T-cell (primary cell): ENCODE measurements around the gene CCSER1. TPM values are rescaled to one million over a fixed set of nuclear protein-coding genes. Genes with fewer than 3 reads are reported as not detected.

Experiments
- ATAC-seq, 4 experiments: fragments of 200-7000 bp in 3 of 4; fragments of 150-1000 bp in 1 of 4; cut with Tn5 transposase; replicated peaks in 1 of 4; 1 replicate in 3 of 4; 2 replicates in 1 of 4; pipeline ENCODE4 v1.10.0; 2021; ENCODE audit warnings: moderate library complexity in 3 of 4, mild to moderate bottlenecking in 2 of 4, moderate number of reproducible peaks in 1 of 4
- CTCF ChIA-PET, 2 donors: fragments of 300-600 bp; sonication (Branson Sonifier 250); formaldehyde crosslinking; loops; one replicate each; lab custom pipeline; 2022; ENCODE audit warnings: antibody characterized with exemption in 2 of 2; lab: Charles Lee
- POLR2A ChIA-PET, 2 donors: fragments of 300-600 bp; sonication (Branson Sonifier 250); formaldehyde crosslinking; loops; one replicate each; lab custom pipeline; 2022; ENCODE audit warnings: antibody characterized with exemption in 2 of 2; lab: Charles Lee
- DNase-seq, 35 experiments: peaks; one replicate each; pipeline versions ENCODE4 v3.0.0 to v3.0.0-alpha.2; 2013 to 2023
- H3K27ac ChIP-seq: one replicate; pipeline ENCODE4 v1.5.1; 2013; ENCODE audit warnings: low read length
- H3K27me3 ChIP-seq, 2 experiments: replicated peaks in 1 of 2; 1 replicate in 1 of 2; 2 replicates in 1 of 2; pipeline versions ENCODE4 v1.6.1 to v1.7.0; 2013; ENCODE audit warnings: low read length in 1 of 2, mixed read lengths in 1 of 2; ENCODE audit not compliant: control insufficient read depth in 2 of 2, insufficient read depth in 2 of 2; ENCODE audit errors: extremely low read depth in 1 of 2
- H3K36me3 ChIP-seq, 2 donors: 1 replicate in 1 of 2; 2 replicates in 1 of 2; pipeline versions ENCODE4 v1.6.1 to v1.7.0; 2013; ENCODE audit warnings: low read length in 1 of 2; ENCODE audit not compliant: control insufficient read depth in 2 of 2, insufficient read depth in 1 of 2; ENCODE audit errors: extremely low read depth in 1 of 2
- H3K4me1 ChIP-seq, 2 experiments: 1 replicate in 1 of 2; 2 replicates in 1 of 2; pipeline versions ENCODE4 v1.6.1 to v1.7.0; 2013; ENCODE audit warnings: low read length in 2 of 2, mixed read lengths in 1 of 2; ENCODE audit not compliant: insufficient read depth in 2 of 2, control insufficient read depth in 1 of 2; ENCODE audit errors: extremely low read depth in 1 of 2
- H3K4me3 ChIP-seq, 2 donors: 1 replicate in 1 of 2; 2 replicates in 1 of 2; pipeline versions ENCODE4 v1.5.1 to v1.7.0; 2013; ENCODE audit warnings: mild to moderate bottlenecking in 2 of 2, low read length in 1 of 2, moderate library complexity in 1 of 2; ENCODE audit not compliant: control insufficient read depth in 1 of 2; ENCODE audit errors: extremely low read depth in 1 of 2
- H3K9me3 ChIP-seq: 2 replicates; pipeline ENCODE4 v1.7.0; 2013
- H3K27ac Mint-ChIP-seq, 2 donors: one replicate each; pipeline ENCODE4 v1.8.0; 2020 to 2021; ENCODE audit warnings: mild to moderate bottlenecking in 2 of 2, mixed read lengths in 2 of 2
- H3K27me3 Mint-ChIP-seq, 2 donors: one replicate each; pipeline ENCODE4 v1.8.0; 2021 to 2022; ENCODE audit warnings: mixed read lengths in 2 of 2
- H3K36me3 Mint-ChIP-seq: one replicate; pipeline ENCODE4 v1.8.0; 2021; ENCODE audit warnings: mixed read lengths
- H3K4me1 Mint-ChIP-seq, 3 donors: one replicate each; pipeline ENCODE4 v1.8.0; 2020 to 2022; ENCODE audit warnings: mixed read lengths in 3 of 3, mild to moderate bottlenecking in 1 of 3
- H3K4me3 Mint-ChIP-seq, 3 donors: one replicate each; pipeline ENCODE4 v1.8.0; 2020 to 2022; ENCODE audit warnings: mild to moderate bottlenecking in 3 of 3, mixed read lengths in 3 of 3, moderate library complexity in 3 of 3
- H3K9me3 Mint-ChIP-seq, 3 donors: one replicate each; pipeline ENCODE4 v1.8.0; 2020 to 2022; ENCODE audit warnings: mixed read lengths in 3 of 3
- WGBS: methylation state at CpG from one replicate; pipeline ENCODE4 v1.1.5; 2013; ENCODE audit warnings: missing lambda C conversion rate; ENCODE audit not compliant: insufficient coverage; 5-methylcytosine and 5-hydroxymethylcytosine counted together
- total RNA-seq, 35 experiments: library from RNA in 6 of 35; stranded (reverse) in 6 of 35; fragments of 120-200 nt in 1 of 35; gene quantifications; one replicate each; pipeline versions ENCODE4 v1.2.1 to v1.2.4 and lab custom pipeline; 2013 to 2026

CCSER1 gene
- total RNA-seq, 5 donors from 2014 or later (not counting 1 experiment from before 2014, with no cell fraction given): 0.35 to 1.4 (median 0.98) TPM

- WGBS: 40% methylated on average over 1 of the region's 1 CpG
Observed at GRCh38 chr4:90142081-90142480, 14.9 kb downstream of the CCSER1 start.

GRCh38 chr4:90145319-90145718, 18.1 kb downstream of the CCSER1 start:
- WGBS: no CpG with 5 or more reads among the region's 2 CpGs
- H3K27ac ChIP-seq: no peak overlapping the region
- ChIA-PET POLR2A (no interaction called here), CTCF (no interaction called here)
- H3K9me3 ChIP-seq: no peaks in the 10 kb centered on the region
- Mint-ChIP-seq H3K4me1 (no peaks in the 10 kb centered on the region), H3K27me3 (peaks cover 0 to 7% of the 10 kb centered on the region in 2 donors), H3K4me3 (no peak overlapping the region), H3K27ac (no peak overlapping the region), H3K9me3 (no peaks in the 10 kb centered on the region), H3K36me3 (no peaks in the 10 kb centered on the region)
- no peaks in the 10 kb centered on the region for H3K4me1 ChIP-seq
- no peak overlapping the region for H3K4me3 ChIP-seq
- H3K36me3 ChIP-seq: no peaks in the 10 kb centered on the region
- no peak for ATAC-seq
- H3K27me3 ChIP-seq: no peaks in the 10 kb centered on the region
- no peak for DNase-seq

More at GRCh38 chr4:90142081-90142480, 14.9 kb downstream of the CCSER1 start:
- DNase-seq: no peak
- H3K4me3 Mint-ChIP-seq: no peak overlapping the region
- no peak for ATAC-seq
- ChIA-PET POLR2A (no interaction called here), CTCF (no interaction called here)
- Histone ChIP-seq H3K36me3 (no peaks in the 10 kb centered on the region), H3K4me3 (no peak overlapping the region), H3K27me3 (no peaks in the 10 kb centered on the region), H3K9me3 (no peaks in the 10 kb centered on the region), H3K27ac (no peak overlapping the region), H3K4me1 (no peaks in the 10 kb centered on the region)
- no peaks in the 10 kb centered on the region for H3K9me3 Mint-ChIP-seq
- no peaks in the 10 kb centered on the region for H3K4me1 Mint-ChIP-seq
- no peak overlapping the region for H3K27ac Mint-ChIP-seq
- H3K27me3 Mint-ChIP-seq: peaks cover 0 to 7% of the 10 kb centered on the region in 2 donors
- no peaks in the 10 kb centered on the region for H3K36me3 Mint-ChIP-seq

GRCh38 chr4:90146306-90146705, 19.1 kb downstream of the CCSER1 start:
- Histone ChIP-seq H3K27me3 (no peaks in the 10 kb centered on the region), H3K36me3 (no peaks in the 10 kb centered on the region), H3K27ac (no peak overlapping the region), H3K9me3 (no peaks in the 10 kb centered on the region), H3K4me3 (no peak overlapping the region), H3K4me1 (no peaks in the 10 kb centered on the region)
- Mint-ChIP-seq H3K9me3 (no peaks in the 10 kb centered on the region), H3K4me1 (no peaks in the 10 kb centered on the region), H3K27me3 (peaks cover 0 to 7% of the 10 kb centered on the region in 2 donors), H3K27ac (no peak overlapping the region), H3K4me3 (no peak overlapping the region), H3K36me3 (no peaks in the 10 kb centered on the region)
- DNase-seq (no peak), ATAC-seq (no peak)
- ChIA-PET CTCF (no interaction called here), POLR2A (no interaction called here)
- no CpG with 5 or more reads among the region's 5 CpGs for WGBS

- ChIA-PET CTCF (no interaction called here), POLR2A (no interaction called here)
- Histone ChIP-seq H3K27ac (no peak overlapping the region), H3K36me3 (no peaks in the 10 kb centered on the region), H3K4me3 (no peak overlapping the region), H3K27me3 (no peaks in the 10 kb centered on the region), H3K9me3 (no peaks in the 10 kb centered on the region), H3K4me1 (no peaks in the 10 kb centered on the region)
- no peaks in the 10 kb centered on the region for H3K36me3 Mint-ChIP-seq
- H3K27ac Mint-ChIP-seq: no peak overlapping the region
- ATAC-seq: no peak
- peaks cover 0 to 5% (median 0%) of the 10 kb centered on the region in 3 donors for H3K9me3 Mint-ChIP-seq
- no peak overlapping the region for H3K4me3 Mint-ChIP-seq
- no CpG with 5 or more reads among the region's 2 CpGs for WGBS
- peaks cover 0 to 7% of the 10 kb centered on the region in 2 donors for H3K27me3 Mint-ChIP-seq
- DNase-seq: no peak
- no peaks in the 10 kb centered on the region for H3K4me1 Mint-ChIP-seq
Observed at GRCh38 chr4:90148574-90149148, 21.5 kb downstream of the CCSER1 start.

GRCh38 chr4:90152024-90152423, 24.8 kb downstream of the CCSER1 start:
- Mint-ChIP-seq H3K4me3 (no peak overlapping the region), H3K9me3 (peaks cover 0 to 5% (median 0%) of the 10 kb centered on the region in 3 donors), H3K27ac (no peak overlapping the region), H3K27me3 (no peaks in the 10 kb centered on the region), H3K36me3 (no peaks in the 10 kb centered on the region), H3K4me1 (no peaks in the 10 kb centered on the region)
- no peak overlapping the region for H3K4me3 ChIP-seq
- no peak overlapping the region for H3K27ac ChIP-seq
- POLR2A ChIA-PET: no interaction called here
- H3K9me3 ChIP-seq: no peaks in the 10 kb centered on the region
- no peaks in the 10 kb centered on the region for H3K4me1 ChIP-seq
- CTCF ChIA-PET: no interaction called here
- DNase-seq (no peak), ATAC-seq (no peak)
- no peaks in the 10 kb centered on the region for H3K36me3 ChIP-seq
- H3K27me3 ChIP-seq: no peaks in the 10 kb centered on the region

GRCh38 chr4:90159193-90159592, 32.0 kb downstream of the CCSER1 start:
- H3K36me3 Mint-ChIP-seq: no peaks in the 10 kb centered on the region
- no peaks in the 10 kb centered on the region for H3K4me1 Mint-ChIP-seq
- H3K9me3 ChIP-seq: no peaks in the 10 kb centered on the region
- ATAC-seq (no peak), DNase-seq (no peak)
- POLR2A ChIA-PET: no interaction called here
- no peaks in the 10 kb centered on the region for H3K36me3 ChIP-seq
- CTCF ChIA-PET: no interaction called here
- H3K4me3 Mint-ChIP-seq: no peak overlapping the region
- no peaks in the 10 kb centered on the region for H3K4me1 ChIP-seq
- no peaks in the 10 kb centered on the region for H3K27me3 Mint-ChIP-seq
- no peaks in the 10 kb centered on the region for H3K9me3 Mint-ChIP-seq
- no peak overlapping the region for H3K27ac ChIP-seq
- no CpG with 5 or more reads among the region's 1 CpG for WGBS
- no peak overlapping the region for H3K27ac Mint-ChIP-seq
- H3K27me3 ChIP-seq: no peaks in the 10 kb centered on the region
- no peak overlapping the region for H3K4me3 ChIP-seq

- Histone ChIP-seq H3K9me3 (no peaks in the 10 kb centered on the region), H3K4me1 (no peaks in the 10 kb centered on the region), H3K4me3 (no peak overlapping the region), H3K36me3 (no peaks in the 10 kb centered on the region), H3K27me3 (no peaks in the 10 kb centered on the region), H3K27ac (no peak overlapping the region)
- Mint-ChIP-seq H3K36me3 (no peaks in the 10 kb centered on the region), H3K9me3 (no peaks in the 10 kb centered on the region), H3K4me3 (no peak overlapping the region), H3K27ac (no peak overlapping the region), H3K4me1 (no peaks in the 10 kb centered on the region), H3K27me3 (no peaks in the 10 kb centered on the region)
- POLR2A ChIA-PET: no interaction called here
- DNase-seq: no peak
- 20% methylated on average over 1 of the region's 1 CpG for WGBS
- CTCF ChIA-PET: no interaction called here
- no peak for ATAC-seq
Observed at GRCh38 chr4:90160044-90160443, 32.9 kb downstream of the CCSER1 start.
